Measurements from ENCODE around the gene PLA2G4D. TPM values are rescaled to one million over a fixed set of nuclear protein-coding genes. Genes with fewer than 3 reads are reported as not detected.

PLA2G4D gene
- polyA plus RNA-seq, 2 of the 4 experiments (the other 2 are of a cell fraction), result not detected

DNA sequence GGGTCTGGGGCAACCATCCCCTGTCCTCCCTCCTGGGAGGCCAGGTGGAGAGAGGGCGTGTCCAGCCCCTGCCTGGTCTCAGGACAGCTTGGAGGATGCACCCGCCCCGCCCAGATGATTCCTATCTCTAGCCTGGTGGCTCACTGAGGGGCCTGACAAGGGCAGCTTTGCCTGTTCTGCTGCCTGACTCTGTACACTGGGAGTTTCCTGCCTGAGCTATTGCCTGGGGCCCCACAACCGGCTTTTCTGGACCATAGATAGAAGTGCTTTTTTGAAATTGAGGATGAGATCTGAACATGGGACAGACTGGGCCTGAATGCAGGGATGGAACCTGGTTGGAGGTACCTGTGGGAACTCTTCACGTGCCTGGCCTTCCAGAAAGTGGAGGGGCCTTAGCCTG is 72.8 kb downstream of the PLA2G4D start:
- CTCF ChIA-PET, result interaction anchor here (1.0 kb wide), 1 partner anchor 32 kb away, joined by 3 read pairs; no protein-coding TSS in a partner anchor
- FAIRE-seq, result no peak
- no peak for TF ChIP-seq RARB (CRISPR knock-in tag; IDR thresholded peaks at IDR 0.05)
- TF ChIP-seq RFX5 (IDR thresholded peaks at IDR 0.05), result no peak
- Histone ChIP-seq H3K4me3 (no peak overlapping the region), H3K4me2 (no peak overlapping the region), H3K4me1 (no peaks in the 10 kb centered on the region), H3K27ac (no peak overlapping the region), H3K9me3 (peaks cover 7% of the 10 kb centered on the region; the same call in 1 of the 3 replicates)
- POLR2A ChIA-PET, result no interaction called here
- DNase-seq (ENCODE audit: low read depth in 1 of 2, low spot score in 1 of 2), result no peak
- 22% methylated on average over 3 of the region's 5 CpGs for WGBS (ENCODE audit: missing lambda C conversion rate)
- ATAC-seq, result no peak

DNA sequence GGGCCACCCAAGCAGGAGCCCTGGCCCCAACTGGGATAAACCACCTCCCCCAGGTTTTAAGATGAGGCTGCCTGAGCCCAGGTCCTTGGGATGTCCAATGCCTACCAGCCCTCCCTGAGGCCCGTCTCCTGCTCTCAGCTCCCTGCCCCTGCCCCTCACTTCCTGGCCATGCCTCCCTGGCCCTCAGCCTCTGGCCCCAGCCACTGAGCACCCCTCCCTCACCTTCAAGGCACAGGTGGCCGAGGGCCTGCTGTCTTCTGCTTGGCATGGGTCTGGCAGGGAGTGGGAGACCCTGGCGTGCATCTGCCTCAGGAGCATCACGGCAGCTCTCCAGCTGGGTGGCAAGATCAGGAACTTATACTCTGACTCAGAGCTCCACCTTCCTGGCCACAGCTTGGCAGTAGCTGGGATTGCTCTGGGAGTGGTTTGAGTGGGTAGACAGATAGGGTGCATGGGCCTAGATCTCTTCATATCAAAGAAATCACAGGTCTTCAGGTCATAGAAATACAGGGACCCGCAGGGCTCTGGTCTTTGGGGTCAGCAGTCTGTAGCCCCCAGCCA is 73.6 kb downstream of the PLA2G4D start, which contains the start of gene PLA2G4E:
Gene PLA2G4E, minus strand, starts transcription at position 330 of the 561 bp plus-strand sequence. Its CDS starts 12 bp downstream, at position 318.
- WGBS (ENCODE audit: missing lambda C conversion rate), result 35% methylated on average over 2 of the region's 5 CpGs
- DNase-seq (ENCODE audit: low read depth in 1 of 2, low spot score in 1 of 2) (no peak), FAIRE-seq (no peak), ATAC-seq (no peak)
- no peak within 1 kb of the TSS for H3K4me2 ChIP-seq
- peaks cover 7% of the 10 kb centered on the region; the same call in 1 of the 3 replicates for H3K9me3 ChIP-seq
- H3K4me1 ChIP-seq, result no peaks in the 10 kb centered on the region
- CTCF ChIA-PET, result interaction anchor here (1.0 kb wide), 1 partner anchor 31 kb away, joined by 3 read pairs; no protein-coding TSS in a partner anchor
- no peak within 1 kb of the TSS for H3K4me3 ChIP-seq
- TF ChIP-seq CBX2 (IDR thresholded peaks at IDR 0.05; ENCODE audit: borderline replicate concordance, low read depth) (no peak), CBX8 (IDR thresholded peaks at IDR 0.05) (no peak), EP300 (IDR thresholded peaks at IDR 0.05) (no peak), TP53 (CRISPR knock-in tag; IDR thresholded peaks at IDR 0.05) (no peak), POLR2AphosphoS2 (conservative IDR thresholded peaks at IDR 0.05; ENCODE audit: low read length) (no peak), TFCP2L1 (CRISPR knock-in tag; IDR thresholded peaks at IDR 0.05) (no peak), NFE2L2 (conservative IDR thresholded peaks at IDR 0.05; ENCODE audit: low read length) (no peak), JUN (IDR thresholded peaks at IDR 0.05) (no peak), FOSB (CRISPR knock-in tag; IDR thresholded peaks at IDR 0.05) (no peak)
- no peak within 1 kb of the TSS for H3K27ac ChIP-seq
- POLR2A ChIA-PET, result no interaction called here

GRCh38 chr15:42018306-42019224 is 75.8 kb downstream of the PLA2G4D start:
- ChIA-PET POLR2A (no interaction called here), CTCF (interaction anchor here (1.1 to 3.1 kb wide), 3 partner anchors 23 to 38 kb away, joined by 3 to 15 read pairs (median 5); no protein-coding TSS in a partner anchor)
- Histone ChIP-seq H3K9me3 (peaks cover 7% of the 10 kb centered on the region; the same call in 1 of the 3 replicates), H3K4me1 (no peaks in the 10 kb centered on the region), H3K4me2 (no peak overlapping the region), H3K4me3 (no peak overlapping the region), H3K27ac (no peak overlapping the region)
- no peak for FAIRE-seq
- 71% methylated on average over 4 of the region's 6 CpGs for WGBS (ENCODE audit: missing lambda C conversion rate)
- DNase-seq (ENCODE audit: low read depth in 1 of 2, low spot score in 1 of 2), result no peak
- ATAC-seq, result no peak
- TF ChIP-seq MAZ (IDR thresholded peaks at IDR 0.05; ENCODE audit: borderline replicate concordance, low read depth, low read length) (no peak), HOXB13 (CRISPR knock-in tag; IDR thresholded peaks at IDR 0.05; ENCODE audit: low read depth) (no peak), NR3C1 (IDR thresholded peaks at IDR 0.05) (no peak), E2F6 (IDR thresholded peaks at IDR 0.05; ENCODE audit: borderline replicate concordance, low read depth) (no peak), CHD4 (IDR thresholded peaks at IDR 0.05; ENCODE audit: borderline replicate concordance) (no peak), TP53 (CRISPR knock-in tag; IDR thresholded peaks at IDR 0.05) (no peak), MYC (IDR thresholded peaks at IDR 0.05; ENCODE audit: borderline replicate concordance, low read length) (no peak), NFE2L2 (conservative IDR thresholded peaks at IDR 0.05; ENCODE audit: low read length) (no peak)
- TF ChIP-seq, protein P1, sequence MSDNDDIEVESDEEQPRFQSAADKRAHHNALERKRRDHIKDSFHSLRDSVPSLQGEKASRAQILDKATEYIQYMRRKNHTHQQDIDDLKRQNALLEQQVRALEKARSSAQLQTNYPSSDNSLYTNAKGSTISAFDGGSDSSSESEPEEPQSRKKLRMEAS (IDR thresholded peaks at IDR 0.05), result no peak
- TF ChIP-seq, protein P2, sequence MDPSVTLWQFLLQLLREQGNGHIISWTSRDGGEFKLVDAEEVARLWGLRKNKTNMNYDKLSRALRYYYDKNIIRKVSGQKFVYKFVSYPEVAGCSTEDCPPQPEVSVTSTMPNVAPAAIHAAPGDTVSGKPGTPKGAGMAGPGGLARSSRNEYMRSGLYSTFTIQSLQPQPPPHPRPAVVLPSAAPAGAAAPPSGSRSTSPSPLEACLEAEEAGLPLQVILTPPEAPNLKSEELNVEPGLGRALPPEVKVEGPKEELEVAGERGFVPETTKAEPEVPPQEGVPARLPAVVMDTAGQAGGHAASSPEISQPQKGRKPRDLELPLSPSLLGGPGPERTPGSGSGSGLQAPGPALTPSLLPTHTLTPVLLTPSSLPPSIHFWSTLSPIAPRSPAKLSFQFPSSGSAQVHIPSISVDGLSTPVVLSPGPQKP (IDR thresholded peaks at IDR 0.05; ENCODE audit: low read depth, low read length), result no peak

Other genes starting within 250 kb of the PLA2G4D start
- 0.05 and 0.08 TPM in 2 replicates for gene SPTBN5, start 200.5 kb downstream of the PLA2G4D start, polyA plus RNA-seq (2011; rRNA removed)
- gene SPTBN5, start 200.5 kb downstream of the PLA2G4D start, polyA plus RNA-seq (2017; fragmentation: RNase III; extraction: RNeasy Plus Mini Kit Qiagen cat#74134 plus additional on column Dnase treatment), result 0.17 to 0.24 TPM (median 0.22 TPM) in 3 replicates
- gene EHD4, start 122.0 kb downstream of the PLA2G4D start, polyA plus RNA-seq (2011; rRNA removed), result 9.0 and 9.3 TPM in 2 replicates
- 8.2 to 9.6 TPM (median 8.9 TPM) in 3 replicates for gene EHD4, start 122.0 kb downstream of the PLA2G4D start, polyA plus RNA-seq (2017; fragmentation: RNase III; extraction: RNeasy Plus Mini Kit Qiagen cat#74134 plus additional on column Dnase treatment)
- 0.01 TPM in 1 of 2 replicates, not detected in the other for gene PLA2G4E, start 73.5 kb downstream of the PLA2G4D start, polyA plus RNA-seq (2011; rRNA removed)
- gene PLA2G4E, start 73.5 kb downstream of the PLA2G4D start, polyA plus RNA-seq (2017; fragmentation: RNase III; extraction: RNeasy Plus Mini Kit Qiagen cat#74134 plus additional on column Dnase treatment), result not detected in 3 replicates
- gene PLA2G4F, start 62.1 kb upstream of the PLA2G4D start, polyA plus RNA-seq (2011; rRNA removed), result not detected in 2 replicates
- gene PLA2G4F, start 62.1 kb upstream of the PLA2G4D start, polyA plus RNA-seq (2017; fragmentation: RNase III; extraction: RNeasy Plus Mini Kit Qiagen cat#74134 plus additional on column Dnase treatment), result not detected in 3 replicates
- 33.3 and 38.1 TPM in 2 replicates for gene VPS39, start 113.7 kb upstream of the PLA2G4D start, polyA plus RNA-seq (2011; rRNA removed)
- 16.7 to 19.5 TPM (median 18.3 TPM) in 3 replicates for gene VPS39, start 113.7 kb upstream of the PLA2G4D start, polyA plus RNA-seq (2017; fragmentation: RNase III; extraction: RNeasy Plus Mini Kit Qiagen cat#74134 plus additional on column Dnase treatment)
- 9.4 and 11.3 TPM in 2 replicates for gene GANC, start 178.6 kb upstream of the PLA2G4D start, polyA plus RNA-seq (2011; rRNA removed)
- 6.9 to 8.0 TPM (median 7.8 TPM) in 3 replicates for gene GANC, start 178.6 kb upstream of the PLA2G4D start, polyA plus RNA-seq (2017; fragmentation: RNase III; extraction: RNeasy Plus Mini Kit Qiagen cat#74134 plus additional on column Dnase treatment)
- gene TMEM87A, start 178.9 kb upstream of the PLA2G4D start, polyA plus RNA-seq (2011; rRNA removed), result 40.6 and 49.8 TPM in 2 replicates
- 29.8 to 30.7 TPM (median 30.3 TPM) in 3 replicates for gene TMEM87A, start 178.9 kb upstream of the PLA2G4D start, polyA plus RNA-seq (2017; fragmentation: RNase III; extraction: RNeasy Plus Mini Kit Qiagen cat#74134 plus additional on column Dnase treatment)

All from A549 (cell line).